ENCODE results near the gene MUC5B.

Gene MUC5B

GRCh38 chr11:1283091-1283511 lies 60.2 kb downstream of the MUC5B start:
- no peak for DNase-seq (ENCODE audit: low spot score)

- DNase-seq (ENCODE audit: low spot score) = no peak
These were observed 61.0 kb downstream of the MUC5B start for GRCh38 chr11:1283906-1284305.

GRCh38 chr11:1285316-1285744 lies 62.5 kb downstream of the MUC5B start:
- no peak for DNase-seq (ENCODE audit: low spot score)

- no peak for DNase-seq (ENCODE audit: low spot score)
These were observed 63.0 kb downstream of the MUC5B start for GRCh38 chr11:1285876-1286275.

- no peak for DNase-seq (ENCODE audit: low spot score)
These were observed 65.1 kb downstream of the MUC5B start for GRCh38 chr11:1287928-1288327.

- no peak for DNase-seq (ENCODE audit: low spot score)
These were observed 65.7 kb downstream of the MUC5B start for GRCh38 chr11:1288426-1289151.

GRCh38 chr11:1289211-1289935 lies 66.5 kb downstream of the MUC5B start:
- no peak for DNase-seq (ENCODE audit: low spot score)

GRCh38 chr11:1290052-1291040 lies 67.5 kb downstream of the MUC5B start:
- no peak for DNase-seq (ENCODE audit: low spot score)

GRCh38 chr11:1291295-1292017 lies 68.6 kb downstream of the MUC5B start:
- DNase-seq (ENCODE audit: low spot score) = no peak

- no peak for DNase-seq (ENCODE audit: low spot score)
These were observed 69.3 kb downstream of the MUC5B start for GRCh38 chr11:1292018-1292643.

GRCh38 chr11:1292644-1293618 lies 70.1 kb downstream of the MUC5B start:
- no peak for DNase-seq (ENCODE audit: low spot score)

GRCh38 chr11:1293619-1294015 lies 70.8 kb downstream of the MUC5B start:
- DNase-seq (ENCODE audit: low spot score) = no peak

- no peak for DNase-seq (ENCODE audit: low spot score)
These were observed 72.2 kb downstream of the MUC5B start for GRCh38 chr11:1295086-1295485.

GRCh38 chr11:1295591-1295990 lies 72.7 kb downstream of the MUC5B start:
- DNase-seq (ENCODE audit: low spot score) = no peak

GRCh38 chr11:1296287-1296686 lies 73.4 kb downstream of the MUC5B start:
- no peak for DNase-seq (ENCODE audit: low spot score)

GRCh38 chr11:1297011-1297575 lies 74.2 kb downstream of the MUC5B start:
- DNase-seq (ENCODE audit: low spot score) = no peak

- DNase-seq (ENCODE audit: low spot score) = no peak
These were observed 75.0 kb downstream of the MUC5B start for GRCh38 chr11:1297576-1298473.

GRCh38 chr11:1298695-1299492 lies 76.0 kb downstream of the MUC5B start:
- no peak for DNase-seq (ENCODE audit: low spot score)
